ENCODE results near the gene IQCH.

DNA sequence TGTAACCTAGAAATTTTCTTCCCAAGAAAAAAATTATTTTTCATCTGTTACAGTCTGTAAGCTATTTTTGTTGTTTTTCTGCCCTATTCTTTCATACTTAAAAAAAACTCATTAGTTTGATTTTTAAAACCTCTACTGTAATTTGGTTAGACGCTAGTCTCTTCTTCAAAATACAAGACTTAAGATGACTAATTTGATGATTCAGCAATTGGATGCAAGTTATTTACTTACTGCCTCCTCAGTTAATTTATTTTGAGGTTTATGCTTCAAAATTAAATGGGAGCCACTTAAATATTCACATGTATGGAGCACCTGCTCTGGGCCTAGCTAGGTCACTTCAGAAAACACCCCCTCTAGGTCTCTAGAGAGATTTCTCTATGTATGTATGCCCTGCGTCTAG is 132.4 kb downstream of the IQCH start:
- TF ChIP-seq CTCF (IDR thresholded peaks at IDR 0.05; ENCODE audit: low read length) (no peak), EZH2phosphoT487 (IDR thresholded peaks at IDR 0.05; ENCODE audit: low read length) (no peak), EZH2 (optimal IDR thresholded peaks at IDR 0.05; ENCODE audit: low read depth, low read length) (no peak)
